GM12878 (cell line): Measurements from ENCODE around the gene MYNN. TPM values are rescaled to one million over a fixed set of nuclear protein-coding genes. Genes with fewer than 3 reads are reported as not detected.

ENCODE experiments used
- CBX5 ChIP-seq: sonication (generic); IDR thresholded peaks from 2 replicates; pipeline ENCODE4 v1.6.1; 2016; ENCODE audit warnings: low read depth, moderate library complexity, mild to moderate bottlenecking, inconsistent platforms
- CREM ChIP-seq: IDR thresholded peaks from 2 replicates; pipeline ENCODE4 v1.6.1; 2014; ENCODE audit warnings: antibody characterized with exemption, low read depth
- EZH2 ChIP-seq: IDR thresholded peaks from 2 replicates; pipeline ENCODE4 v1.6.1; 2012; ENCODE audit warnings: low read depth, mild to moderate bottlenecking, control low read depth, inconsistent platforms, low read length, borderline replicate concordance; ENCODE audit not compliant: control insufficient read depth
- FOXM1 ChIP-seq: IDR thresholded peaks from 2 replicates; pipeline ENCODE4 v1.6.1; 2012; ENCODE audit warnings: low read depth, mild to moderate bottlenecking, inconsistent platforms, low read length, moderate library complexity
- IRF4 ChIP-seq: IDR thresholded peaks from 2 replicates; pipeline ENCODE4 v1.6.1; 2011; ENCODE audit warnings: low read depth, low read length
- MEF2A ChIP-seq: IDR thresholded peaks from 2 replicates; pipeline ENCODE4 v1.6.1; 2011; ENCODE audit warnings: low read depth, mild to moderate bottlenecking, low read length, moderate library complexity; ENCODE audit not compliant: insufficient read depth
- MYC ChIP-seq: IDR thresholded peaks from 2 replicates; pipeline ENCODE4 v1.6.1; 2011; ENCODE audit warnings: mild to moderate bottlenecking, low read length, moderate library complexity, inconsistent platforms; ENCODE audit not compliant: insufficient read depth, insufficient replicate concordance, insufficient read length, severe bottlenecking
- PAX5 ChIP-seq: IDR thresholded peaks from 2 replicates; pipeline ENCODE4 v1.6.1; 2011; ENCODE audit warnings: low read depth, low read length, borderline replicate concordance
- POU2F2 ChIP-seq: IDR thresholded peaks from 3 replicates; pipeline ENCODE4 v1.6.1; 2011; ENCODE audit warnings: low read depth, mild to moderate bottlenecking, low read length, borderline replicate concordance
- SREBF1 ChIP-seq: IDR thresholded peaks from 2 replicates; pipeline ENCODE4 v1.6.1; 2012; ENCODE audit warnings: mild to moderate bottlenecking, low read length
- SREBF2 ChIP-seq: IDR thresholded peaks from 2 replicates; pipeline ENCODE4 v1.6.1; 2012; ENCODE audit warnings: mild to moderate bottlenecking, low read length
- STAT1 ChIP-seq: fragments of 450-650 bp; conservative IDR thresholded peaks from 2 replicates; pipeline ENCODE4 v1.6.1; 2014; ENCODE audit warnings: antibody characterized with exemption, mild to moderate bottlenecking
- SUZ12 ChIP-seq: fragments of 200-600 bp; sonication (generic); IDR thresholded peaks from one replicate; pipeline ENCODE4 v1.6.1; 2018; ENCODE audit warnings: antibody characterized with exemption, mild to moderate bottlenecking; ENCODE audit not compliant: unreplicated experiment
- TAF1 ChIP-seq: IDR thresholded peaks from 2 replicates; pipeline ENCODE4 v1.6.1; 2011; ENCODE audit warnings: mild to moderate bottlenecking, low read depth, low read length, borderline replicate concordance
- polyA plus RNA-seq, 11 experiments: library from polyadenylated mRNA; depleted of rRNA in 4 of 11; unstranded in 6 of 11; stranded (reverse) in 5 of 11; fragments of >200 nt; fragmentation: Nextera tagmentation in 4 of 11; fragmentation: Illumina TruSeq in 1 of 11; extraction: Ambion mirVana in 4 of 11; extraction: Trizol in 1 of 11; gene quantifications; 1 replicate in 1 of 11; 2 replicates in 10 of 11; pipeline versions ENCODE4 v1.2.1 to v1.2.3, GENCODE V29; 2011 to 2016; ENCODE audit warnings: inconsistent platforms in 2 of 11, missing spikeins in 2 of 11, low read depth in 1 of 11
- total RNA-seq, 4 experiments: library from RNA; depleted of rRNA in 3 of 4; stranded (reverse); fragments of >200 nt in 3 of 4; fragmentation: Illumina TruSeq in 1 of 4; extraction: Trizol in 1 of 4; gene quantifications; 2 replicates each; pipeline versions ENCODE4 v1.2.1 to v1.2.3, GENCODE V29; 2013 to 2021
- TF ChIP-seq, protein P1 (sequence below): fragments of 450-650 bp; IDR thresholded peaks from 2 replicates; pipeline ENCODE4 v1.6.1; 2017; ENCODE audit warnings: antibody characterized with exemption, mild to moderate bottlenecking, moderate library complexity
- TF ChIP-seq, protein P2 (sequence below): fragments of 450-650 bp; IDR thresholded peaks from 2 replicates; pipeline ENCODE4 v1.6.1; 2016; ENCODE audit warnings: mild to moderate bottlenecking, moderate library complexity, borderline replicate concordance
- TF ChIP-seq, protein P3 (sequence below): fragments of 450-650 bp; IDR thresholded peaks from 2 replicates; pipeline ENCODE4 v1.6.1; 2017; ENCODE audit warnings: mild to moderate bottlenecking, moderate library complexity

MYNN gene
- total and polyA plus RNA-seq, 10 of the 15 experiments (the other 5 are each of a cell fraction or from before 2014, with no cell fraction given) = 8.8 to 20.5 (median 15.8) TPM

DNA sequence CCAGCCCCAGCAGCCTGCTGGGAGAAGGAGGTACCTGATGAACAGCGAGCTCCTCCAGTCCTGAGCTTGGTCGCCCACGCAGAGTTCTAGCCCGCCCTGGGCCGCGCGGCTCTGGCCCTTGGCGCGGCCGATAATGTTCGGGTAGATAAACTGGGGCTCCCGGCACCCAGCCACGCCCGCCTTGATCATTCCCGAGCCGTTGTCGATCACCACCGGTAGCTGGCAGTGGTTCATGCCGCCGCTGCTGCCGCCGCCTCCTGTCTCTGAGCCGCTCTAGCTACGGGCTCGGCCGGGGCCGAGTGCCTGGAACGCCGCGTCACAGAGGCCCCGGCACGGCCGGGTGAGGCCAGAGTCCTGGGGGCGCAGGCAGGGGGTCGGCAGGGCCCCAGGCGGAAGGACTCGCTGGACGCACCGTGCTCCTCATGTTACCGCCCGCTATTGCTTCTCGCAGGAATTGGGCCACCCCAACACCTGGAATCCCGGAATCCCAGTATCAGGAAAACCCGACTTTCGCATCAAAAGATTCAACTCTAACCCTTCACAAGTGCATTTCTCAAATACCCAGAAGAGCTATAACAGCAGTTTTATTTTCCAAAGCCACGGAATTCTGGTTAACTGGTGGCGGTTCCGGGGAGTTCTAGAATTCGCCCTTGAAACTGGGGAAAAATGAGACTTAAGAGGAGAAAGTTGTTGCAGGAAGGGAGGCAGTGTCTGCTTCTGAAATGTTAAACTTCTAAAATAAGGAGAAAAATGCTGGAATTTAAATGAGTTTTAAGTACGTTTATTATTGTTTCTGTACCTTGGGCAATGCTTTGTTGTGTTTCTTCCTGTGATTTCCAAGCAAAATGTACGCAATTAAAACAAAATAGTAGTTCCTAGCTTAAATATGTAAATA is 3.7 kb upstream of the MYNN start, which contains the start of gene ACTRT3 (continued):
- TF ChIP-seq, protein P1, sequence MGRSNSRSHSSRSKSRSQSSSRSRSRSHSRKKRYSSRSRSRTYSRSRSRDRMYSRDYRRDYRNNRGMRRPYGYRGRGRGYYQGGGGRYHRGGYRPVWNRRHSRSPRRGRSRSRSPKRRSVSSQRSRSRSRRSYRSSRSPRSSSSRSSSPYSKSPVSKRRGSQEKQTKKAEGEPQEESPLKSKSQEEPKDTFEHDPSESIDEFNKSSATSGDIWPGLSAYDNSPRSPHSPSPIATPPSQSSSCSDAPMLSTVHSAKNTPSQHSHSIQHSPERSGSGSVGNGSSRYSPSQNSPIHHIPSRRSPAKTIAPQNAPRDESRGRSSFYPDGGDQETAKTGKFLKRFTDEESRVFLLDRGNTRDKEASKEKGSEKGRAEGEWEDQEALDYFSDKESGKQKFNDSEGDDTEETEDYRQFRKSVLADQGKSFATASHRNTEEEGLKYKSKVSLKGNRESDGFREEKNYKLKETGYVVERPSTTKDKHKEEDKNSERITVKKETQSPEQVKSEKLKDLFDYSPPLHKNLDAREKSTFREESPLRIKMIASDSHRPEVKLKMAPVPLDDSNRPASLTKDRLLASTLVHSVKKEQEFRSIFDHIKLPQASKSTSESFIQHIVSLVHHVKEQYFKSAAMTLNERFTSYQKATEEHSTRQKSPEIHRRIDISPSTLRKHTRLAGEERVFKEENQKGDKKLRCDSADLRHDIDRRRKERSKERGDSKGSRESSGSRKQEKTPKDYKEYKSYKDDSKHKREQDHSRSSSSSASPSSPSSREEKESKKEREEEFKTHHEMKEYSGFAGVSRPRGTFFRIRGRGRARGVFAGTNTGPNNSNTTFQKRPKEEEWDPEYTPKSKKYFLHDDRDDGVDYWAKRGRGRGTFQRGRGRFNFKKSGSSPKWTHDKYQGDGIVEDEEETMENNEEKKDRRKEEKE = no peak
- TF ChIP-seq STAT1 (no peak), EZH2 (no peak), FOXM1 (0 out of 2 replicates have a peak, but pooled peaks have one; percentile 15), MYC (no peak), SREBF2 (no peak), POU2F2 (0 out of 3 replicates have a peak, but pooled peaks have one; percentile 10), CBX5 (0 out of 2 replicates have a peak, but pooled peaks have one; percentile 84), PAX5 (no peak), CREM (peak; percentile 51), TAF1 (peak; percentile 26; the same call in 1 of the 2 replicates), SREBF1 (no peak), MEF2A (no peak), SUZ12 (no peak), IRF4 (no peak)
- TF ChIP-seq, protein P2, sequence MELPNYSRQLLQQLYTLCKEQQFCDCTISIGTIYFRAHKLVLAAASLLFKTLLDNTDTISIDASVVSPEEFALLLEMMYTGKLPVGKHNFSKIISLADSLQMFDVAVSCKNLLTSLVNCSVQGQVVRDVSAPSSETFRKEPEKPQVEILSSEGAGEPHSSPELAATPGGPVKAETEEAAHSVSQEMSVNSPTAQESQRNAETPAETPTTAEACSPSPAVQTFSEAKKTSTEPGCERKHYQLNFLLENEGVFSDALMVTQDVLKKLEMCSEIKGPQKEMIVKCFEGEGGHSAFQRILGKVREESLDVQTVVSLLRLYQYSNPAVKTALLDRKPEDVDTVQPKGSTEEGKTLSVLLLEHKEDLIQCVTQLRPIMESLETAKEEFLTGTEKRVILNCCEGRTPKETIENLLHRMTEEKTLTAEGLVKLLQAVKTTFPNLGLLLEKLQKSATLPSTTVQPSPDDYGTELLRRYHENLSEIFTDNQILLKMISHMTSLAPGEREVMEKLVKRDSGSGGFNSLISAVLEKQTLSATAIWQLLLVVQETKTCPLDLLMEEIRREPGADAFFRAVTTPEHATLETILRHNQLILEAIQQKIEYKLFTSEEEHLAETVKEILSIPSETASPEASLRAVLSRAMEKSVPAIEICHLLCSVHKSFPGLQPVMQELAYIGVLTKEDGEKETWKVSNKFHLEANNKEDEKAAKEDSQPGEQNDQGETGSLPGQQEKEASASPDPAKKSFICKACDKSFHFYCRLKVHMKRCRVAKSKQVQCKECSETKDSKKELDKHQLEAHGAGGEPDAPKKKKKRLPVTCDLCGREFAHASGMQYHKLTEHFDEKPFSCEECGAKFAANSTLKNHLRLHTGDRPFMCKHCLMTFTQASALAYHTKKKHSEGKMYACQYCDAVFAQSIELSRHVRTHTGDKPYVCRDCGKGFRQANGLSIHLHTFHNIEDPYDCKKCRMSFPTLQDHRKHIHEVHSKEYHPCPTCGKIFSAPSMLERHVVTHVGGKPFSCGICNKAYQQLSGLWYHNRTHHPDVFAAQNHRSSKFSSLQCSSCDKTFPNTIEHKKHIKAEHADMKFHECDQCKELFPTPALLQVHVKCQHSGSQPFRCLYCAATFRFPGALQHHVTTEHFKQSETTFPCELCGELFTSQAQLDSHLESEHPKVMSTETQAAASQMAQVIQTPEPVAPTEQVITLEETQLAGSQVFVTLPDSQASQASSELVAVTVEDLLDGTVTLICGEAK = 0 out of 2 replicates have a peak, but pooled peaks have one; percentile 32
- TF ChIP-seq, protein P3, sequence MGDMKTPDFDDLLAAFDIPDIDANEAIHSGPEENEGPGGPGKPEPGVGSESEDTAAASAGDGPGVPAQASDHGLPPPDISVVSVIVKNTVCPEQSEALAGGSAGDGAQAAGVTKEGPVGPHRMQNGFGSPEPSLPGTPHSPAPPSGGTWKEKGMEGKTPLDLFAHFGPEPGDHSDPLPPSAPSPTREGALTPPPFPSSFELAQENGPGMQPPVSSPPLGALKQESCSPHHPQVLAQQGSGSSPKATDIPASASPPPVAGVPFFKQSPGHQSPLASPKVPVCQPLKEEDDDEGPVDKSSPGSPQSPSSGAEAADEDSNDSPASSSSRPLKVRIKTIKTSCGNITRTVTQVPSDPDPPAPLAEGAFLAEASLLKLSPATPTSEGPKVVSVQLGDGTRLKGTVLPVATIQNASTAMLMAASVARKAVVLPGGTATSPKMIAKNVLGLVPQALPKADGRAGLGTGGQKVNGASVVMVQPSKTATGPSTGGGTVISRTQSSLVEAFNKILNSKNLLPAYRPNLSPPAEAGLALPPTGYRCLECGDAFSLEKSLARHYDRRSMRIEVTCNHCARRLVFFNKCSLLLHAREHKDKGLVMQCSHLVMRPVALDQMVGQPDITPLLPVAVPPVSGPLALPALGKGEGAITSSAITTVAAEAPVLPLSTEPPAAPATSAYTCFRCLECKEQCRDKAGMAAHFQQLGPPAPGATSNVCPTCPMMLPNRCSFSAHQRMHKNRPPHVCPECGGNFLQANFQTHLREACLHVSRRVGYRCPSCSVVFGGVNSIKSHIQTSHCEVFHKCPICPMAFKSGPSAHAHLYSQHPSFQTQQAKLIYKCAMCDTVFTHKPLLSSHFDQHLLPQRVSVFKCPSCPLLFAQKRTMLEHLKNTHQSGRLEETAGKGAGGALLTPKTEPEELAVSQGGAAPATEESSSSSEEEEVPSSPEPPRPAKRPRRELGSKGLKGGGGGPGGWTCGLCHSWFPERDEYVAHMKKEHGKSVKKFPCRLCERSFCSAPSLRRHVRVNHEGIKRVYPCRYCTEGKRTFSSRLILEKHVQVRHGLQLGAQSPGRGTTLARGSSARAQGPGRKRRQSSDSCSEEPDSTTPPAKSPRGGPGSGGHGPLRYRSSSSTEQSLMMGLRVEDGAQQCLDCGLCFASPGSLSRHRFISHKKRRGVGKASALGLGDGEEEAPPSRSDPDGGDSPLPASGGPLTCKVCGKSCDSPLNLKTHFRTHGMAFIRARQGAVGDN = no peak
